ENCODE measurements around the gene PCDH9. TPM values are rescaled to one million over a fixed set of nuclear protein-coding genes. Genes with fewer than 3 reads are reported as not detected.

The PCDH9 gene
- total and polyA plus RNA-seq, 10 of the 15 experiments (the other 5 are each of a cell fraction or from before 2014, with no cell fraction given) = 0.02 to 2.3 (median 0.05) TPM; not detected in 1

DNA sequence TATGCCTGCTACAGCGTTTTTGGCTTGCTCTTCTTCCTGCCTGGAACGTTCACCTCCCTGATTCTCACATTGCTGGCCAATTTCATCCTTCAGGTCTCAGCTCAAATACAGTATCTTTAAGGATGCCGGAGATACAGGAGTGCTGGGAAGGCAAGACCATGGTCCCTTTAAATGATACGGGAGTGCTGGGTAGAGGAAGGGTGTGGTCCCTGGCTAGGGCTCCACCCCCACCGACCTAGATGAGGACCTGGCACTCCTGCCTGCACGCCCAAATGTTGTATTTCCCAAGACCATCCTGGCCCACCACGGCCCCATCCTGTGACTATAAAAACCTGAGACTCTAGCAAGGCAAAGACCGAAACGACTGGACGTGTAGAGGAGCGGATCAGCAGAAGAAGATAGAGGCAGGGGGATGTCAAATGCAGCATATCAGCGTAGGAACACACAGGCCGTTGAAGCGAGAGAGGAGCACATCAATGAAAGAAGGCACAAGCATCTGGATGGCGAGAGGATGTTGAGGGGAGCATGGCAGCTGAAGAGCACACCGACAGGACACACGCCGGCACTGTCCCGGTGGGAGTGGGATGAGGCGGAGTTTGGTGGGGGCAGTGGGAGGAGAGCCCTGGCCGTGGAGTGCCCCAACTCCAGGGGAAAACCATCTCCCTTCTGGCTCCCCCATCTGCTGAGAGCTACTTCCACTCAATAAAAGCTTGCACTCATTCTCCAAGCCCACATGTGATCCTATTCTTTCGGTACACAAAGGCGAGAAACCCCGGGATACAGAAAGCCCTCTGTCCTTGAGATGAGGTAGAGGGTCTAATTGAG lies 74.0 kb downstream of the PCDH9 start:
- Histone ChIP-seq H3K9me3 (replicated peaks; ENCODE audit: control insufficient read depth, insufficient read depth, low read length) (no peaks in the 10 kb centered on the region), H3K36me3 (ENCODE audit: control insufficient read depth in 2 of 2, insufficient read depth in 2 of 2, low read length in 1 of 2) (no peaks in the 10 kb centered on the region), H2AFZ (ENCODE audit: control insufficient read depth, low read depth, low read length) (no peak overlapping the region), H3K4me1 (ENCODE audit: control insufficient read depth, insufficient read depth, low read length) (no peaks in the 10 kb centered on the region), H3K4me2 (ENCODE audit: control insufficient read depth, insufficient read depth) (no peak overlapping the region), H3K27ac (ENCODE audit: control insufficient read depth, insufficient read depth) (no peak overlapping the region), H3K79me2 (ENCODE audit: control insufficient read depth, insufficient read depth, low read length) (no peaks in the 10 kb centered on the region), H3K4me3 (no peak overlapping the region), H4K20me1 (ENCODE audit: control insufficient read depth, insufficient read depth) (no peaks in the 10 kb centered on the region), H3K9ac (ENCODE audit: control insufficient read depth, insufficient read depth, low read length) (no peak overlapping the region), H3K27me3 (replicated peaks in 1 of 2; ENCODE audit: control insufficient read depth in 2 of 2, insufficient read depth in 2 of 2, low read length in 1 of 2) (no peaks in the 10 kb centered on the region)
- ChIA-PET SMC1A (ENCODE audit: uncharacterized antibody, unreplicated experiment) (no interaction called here), POLR2A (no interaction called here), CTCF (no interaction called here), RAD21 (ENCODE audit: unreplicated experiment) (no interaction called here)
- TF ChIP-seq YY1 (IDR thresholded peaks at IDR 0.05; ENCODE audit: low read depth, low read length) = no peak
- TF ChIP-seq, protein P1, sequence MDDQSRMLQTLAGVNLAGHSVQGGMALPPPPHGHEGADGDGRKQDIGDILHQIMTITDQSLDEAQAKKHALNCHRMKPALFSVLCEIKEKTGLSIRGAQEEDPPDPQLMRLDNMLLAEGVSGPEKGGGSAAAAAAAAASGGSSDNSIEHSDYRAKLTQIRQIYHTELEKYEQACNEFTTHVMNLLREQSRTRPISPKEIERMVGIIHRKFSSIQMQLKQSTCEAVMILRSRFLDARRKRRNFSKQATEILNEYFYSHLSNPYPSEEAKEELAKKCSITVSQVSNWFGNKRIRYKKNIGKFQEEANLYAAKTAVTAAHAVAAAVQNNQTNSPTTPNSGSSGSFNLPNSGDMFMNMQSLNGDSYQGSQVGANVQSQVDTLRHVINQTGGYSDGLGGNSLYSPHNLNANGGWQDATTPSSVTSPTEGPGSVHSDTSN (IDR thresholded peaks at IDR 0.05; ENCODE audit: insufficient replicate concordance, low read depth, low read length) = no peak
- ATAC-seq (no peak), FAIRE-seq (no peak), DNase-seq (ENCODE audit: low read depth, low spot score) (no peak)
- BruUV-seq (replicated peaks) = no TSS peak
- in situ Hi-C loops (cut with MboI) = no loop called here
- 44% methylated on average over 24 of the region's 24 CpGs for WGBS (ENCODE audit: insufficient coverage, insufficient replicate concordance, low lambda C conversion rate, missing lambda C conversion rate)
- intact Hi-C loops (cut with micrococcal nuclease; ENCODE audit: unreplicated experiment) = no loop called here

DNA sequence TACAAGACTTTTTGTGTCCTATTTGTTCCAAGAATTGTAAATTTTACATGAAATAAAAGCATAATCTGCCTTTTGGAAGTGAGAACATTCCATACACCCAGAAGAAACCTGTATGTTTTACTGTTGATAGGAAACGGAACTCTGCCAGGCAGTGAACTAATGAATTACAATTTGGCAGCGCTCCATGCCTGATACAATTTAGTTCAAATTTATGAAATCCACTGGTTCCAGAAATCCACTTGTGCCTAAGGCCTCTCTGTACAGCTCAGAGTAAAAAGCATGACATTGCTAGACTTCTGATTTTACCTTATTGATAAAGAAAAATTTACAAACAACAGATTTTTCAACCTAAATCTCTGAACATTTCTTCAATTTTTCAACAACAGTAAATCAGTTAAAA lies 78.1 kb downstream of the PCDH9 start:
- in situ Hi-C loops (cut with MboI) = no loop called here
- 41% methylated on average over 2 of the region's 2 CpGs for WGBS (ENCODE audit: insufficient coverage, insufficient replicate concordance, low lambda C conversion rate, missing lambda C conversion rate)
- TF ChIP-seq, protein P2, sequence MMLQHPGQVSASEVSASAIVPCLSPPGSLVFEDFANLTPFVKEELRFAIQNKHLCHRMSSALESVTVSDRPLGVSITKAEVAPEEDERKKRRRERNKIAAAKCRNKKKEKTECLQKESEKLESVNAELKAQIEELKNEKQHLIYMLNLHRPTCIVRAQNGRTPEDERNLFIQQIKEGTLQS (IDR thresholded peaks at IDR 0.05; ENCODE audit: borderline replicate concordance, extremely low read depth, low read depth, low read length) = no peak
- TF ChIP-seq, protein P3, sequence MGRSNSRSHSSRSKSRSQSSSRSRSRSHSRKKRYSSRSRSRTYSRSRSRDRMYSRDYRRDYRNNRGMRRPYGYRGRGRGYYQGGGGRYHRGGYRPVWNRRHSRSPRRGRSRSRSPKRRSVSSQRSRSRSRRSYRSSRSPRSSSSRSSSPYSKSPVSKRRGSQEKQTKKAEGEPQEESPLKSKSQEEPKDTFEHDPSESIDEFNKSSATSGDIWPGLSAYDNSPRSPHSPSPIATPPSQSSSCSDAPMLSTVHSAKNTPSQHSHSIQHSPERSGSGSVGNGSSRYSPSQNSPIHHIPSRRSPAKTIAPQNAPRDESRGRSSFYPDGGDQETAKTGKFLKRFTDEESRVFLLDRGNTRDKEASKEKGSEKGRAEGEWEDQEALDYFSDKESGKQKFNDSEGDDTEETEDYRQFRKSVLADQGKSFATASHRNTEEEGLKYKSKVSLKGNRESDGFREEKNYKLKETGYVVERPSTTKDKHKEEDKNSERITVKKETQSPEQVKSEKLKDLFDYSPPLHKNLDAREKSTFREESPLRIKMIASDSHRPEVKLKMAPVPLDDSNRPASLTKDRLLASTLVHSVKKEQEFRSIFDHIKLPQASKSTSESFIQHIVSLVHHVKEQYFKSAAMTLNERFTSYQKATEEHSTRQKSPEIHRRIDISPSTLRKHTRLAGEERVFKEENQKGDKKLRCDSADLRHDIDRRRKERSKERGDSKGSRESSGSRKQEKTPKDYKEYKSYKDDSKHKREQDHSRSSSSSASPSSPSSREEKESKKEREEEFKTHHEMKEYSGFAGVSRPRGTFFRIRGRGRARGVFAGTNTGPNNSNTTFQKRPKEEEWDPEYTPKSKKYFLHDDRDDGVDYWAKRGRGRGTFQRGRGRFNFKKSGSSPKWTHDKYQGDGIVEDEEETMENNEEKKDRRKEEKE (IDR thresholded peaks at IDR 0.05) = no peak
- TF ChIP-seq SUPT20H (IDR thresholded peaks at IDR 0.05; ENCODE audit: borderline replicate concordance, control insufficient read depth, low read depth, low read length) = no peak
- no peak for TF ChIP-seq SMAD5 (IDR thresholded peaks at IDR 0.05; ENCODE audit: low read depth)
- TF ChIP-seq FOXK2 (IDR thresholded peaks at IDR 0.05) = no peak
- TF ChIP-seq SIN3A (IDR thresholded peaks at IDR 0.05; ENCODE audit: low read depth, low read length) = no peak

More for the DNA sequence above, 78.1 kb downstream of the PCDH9 start:
- FAIRE-seq = no peak
- Histone ChIP-seq H3K36me3 (ENCODE audit: control insufficient read depth in 2 of 2, insufficient read depth in 2 of 2, low read length in 1 of 2) (no peaks in the 10 kb centered on the region), H4K20me1 (ENCODE audit: control insufficient read depth, insufficient read depth) (no peaks in the 10 kb centered on the region), H3K27me3 (replicated peaks in 1 of 2; ENCODE audit: control insufficient read depth in 2 of 2, insufficient read depth in 2 of 2, low read length in 1 of 2) (no peaks in the 10 kb centered on the region), H2AFZ (ENCODE audit: control insufficient read depth, low read depth, low read length) (no peak overlapping the region), H3K79me2 (ENCODE audit: control insufficient read depth, insufficient read depth, low read length) (no peaks in the 10 kb centered on the region), H3K9ac (ENCODE audit: control insufficient read depth, insufficient read depth, low read length) (no peak overlapping the region), H3K9me3 (replicated peaks; ENCODE audit: control insufficient read depth, insufficient read depth, low read length) (no peaks in the 10 kb centered on the region), H3K4me2 (ENCODE audit: control insufficient read depth, insufficient read depth) (no peak overlapping the region), H3K4me1 (ENCODE audit: control insufficient read depth, insufficient read depth, low read length) (no peaks in the 10 kb centered on the region), H3K4me3 (no peak overlapping the region), H3K27ac (ENCODE audit: control insufficient read depth, insufficient read depth) (no peak overlapping the region)
- ChIA-PET SMC1A (ENCODE audit: uncharacterized antibody, unreplicated experiment) (interaction anchor here (0.9 kb wide), 1 partner anchor 13 kb away, joined by 3 read pairs; no protein-coding TSS in a partner anchor), RAD21 (ENCODE audit: unreplicated experiment) (no interaction called here), CTCF (no interaction called here), POLR2A (no interaction called here)
- DNase-seq (ENCODE audit: low read depth, low spot score) = no peak
- intact Hi-C loops (cut with micrococcal nuclease; ENCODE audit: unreplicated experiment) = no loop called here
- no TSS peak for BruUV-seq (replicated peaks)
- no peak for ATAC-seq
